Measurements from ENCODE around the gene COX4I2. TPM values are rescaled to one million over a fixed set of nuclear protein-coding genes. Genes with fewer than 3 reads are reported as not detected.

Gene COX4I2
- total and polyA plus RNA-seq, 2 experiments from 2014 or later, result not detected

GRCh38 chr20:31632548-31633338, 5.0 kb upstream of the COX4I2 start:
- H3K4me1 ChIP-seq (ENCODE audit: insufficient read depth), result no peaks in the 10 kb centered on the region
- 90 to 93% methylated on average over 29 to 40 of the region's 40 CpGs for WGBS, 2 experiments (ENCODE audit: low coverage in 1 of 2, low lambda C conversion rate in 2 of 2, missing lambda C conversion rate in 2 of 2)

GRCh38 chr20:31633339-31633914, 4.3 kb upstream of the COX4I2 start:
- 68 to 73% methylated on average over 14 of the region's 14 CpGs for WGBS, 2 experiments (ENCODE audit: low coverage in 1 of 2, low lambda C conversion rate in 2 of 2, missing lambda C conversion rate in 2 of 2)
- no peak for TF ChIP-seq EZH2 (IDR thresholded peaks at IDR 0.05; ENCODE audit: insufficient read depth, poor library complexity, severe bottlenecking)
- no peak for TF ChIP-seq EZH2phosphoT487 (IDR thresholded peaks at IDR 0.05; ENCODE audit: insufficient read depth, low read depth)
- H3K27ac ChIP-seq, result no peak overlapping the region
- in situ Hi-C loops (cut with MboI), result no loop called here
- H3K4me3 ChIP-seq, result no peak overlapping the region
- H3F3A ChIP-seq (ENCODE audit: insufficient read depth), result no peaks in the 10 kb centered on the region
- H3K27me3 ChIP-seq (replicated peaks; ENCODE audit: insufficient read depth), result no peaks in the 10 kb centered on the region
- H3K9me3 ChIP-seq (ENCODE audit: low read depth), result no peaks in the 10 kb centered on the region
- H3K79me2 ChIP-seq (ENCODE audit: insufficient read depth), result no peaks in the 10 kb centered on the region
- no peaks in the 10 kb centered on the region for H4K20me1 ChIP-seq (ENCODE audit: insufficient read depth)
- H2AFZ ChIP-seq, result no peak overlapping the region
- H3K9me2 ChIP-seq (ENCODE audit: insufficient read depth), result no peaks in the 10 kb centered on the region
- H3K4me2 ChIP-seq (ENCODE audit: unreplicated experiment), result no peak overlapping the region
- DNase-seq, result no peak
- H3K9ac ChIP-seq, result no peak overlapping the region
- H3K4me1 ChIP-seq (ENCODE audit: insufficient read depth), result no peaks in the 10 kb centered on the region
- H3K36me3 ChIP-seq (ENCODE audit: low read depth), result no peaks in the 10 kb centered on the region

More at GRCh38 chr20:31632548-31633338, 5.0 kb upstream of the COX4I2 start:
- no peaks in the 10 kb centered on the region for H4K20me1 ChIP-seq (ENCODE audit: insufficient read depth)
- H3K4me3 ChIP-seq, result no peak overlapping the region
- H2AFZ ChIP-seq, result no peak overlapping the region
- no peaks in the 10 kb centered on the region for H3K27me3 ChIP-seq (replicated peaks; ENCODE audit: insufficient read depth)
- in situ Hi-C loops (cut with MboI), result no loop called here
- H3K36me3 ChIP-seq (ENCODE audit: low read depth), result no peaks in the 10 kb centered on the region
- no peaks in the 10 kb centered on the region for H3K79me2 ChIP-seq (ENCODE audit: insufficient read depth)
- no peak for TF ChIP-seq EZH2 (IDR thresholded peaks at IDR 0.05; ENCODE audit: insufficient read depth, poor library complexity, severe bottlenecking)
- TF ChIP-seq EZH2phosphoT487 (IDR thresholded peaks at IDR 0.05; ENCODE audit: insufficient read depth, low read depth), result no peak
- H3F3A ChIP-seq (ENCODE audit: insufficient read depth), result no peaks in the 10 kb centered on the region
- no peaks in the 10 kb centered on the region for H3K9me3 ChIP-seq (ENCODE audit: low read depth)
- DNase-seq, result no peak
- H3K9ac ChIP-seq, result no peak overlapping the region
- no peak overlapping the region for H3K27ac ChIP-seq
- no peak overlapping the region for H3K4me2 ChIP-seq (ENCODE audit: unreplicated experiment)
- no peaks in the 10 kb centered on the region for H3K9me2 ChIP-seq (ENCODE audit: insufficient read depth)

GRCh38 chr20:31638317-31638716, 605 bp downstream of the COX4I2 start:
- H3K4me2 ChIP-seq (ENCODE audit: unreplicated experiment), result no peak overlapping the region
- no peak for DNase-seq
- TF ChIP-seq EZH2phosphoT487 (IDR thresholded peaks at IDR 0.05; ENCODE audit: insufficient read depth, low read depth) (no peak), EZH2 (IDR thresholded peaks at IDR 0.05; ENCODE audit: insufficient read depth, poor library complexity, severe bottlenecking) (no peak)
- no peaks in the 10 kb centered on the region for H3K27me3 ChIP-seq (replicated peaks; ENCODE audit: insufficient read depth)
- no peak overlapping the region for H2AFZ ChIP-seq
- no peaks in the 10 kb centered on the region for H3K79me2 ChIP-seq (ENCODE audit: insufficient read depth)
- no peaks in the 10 kb centered on the region for H3K9me2 ChIP-seq (ENCODE audit: insufficient read depth)
- H3K9me3 ChIP-seq (ENCODE audit: low read depth), result no peaks in the 10 kb centered on the region
- 98 to 100% methylated on average over 4 of the region's 4 CpGs for WGBS, 2 experiments (ENCODE audit: low coverage in 1 of 2, low lambda C conversion rate in 2 of 2, missing lambda C conversion rate in 2 of 2)
- H3K36me3 ChIP-seq (ENCODE audit: low read depth), result no peaks in the 10 kb centered on the region
- no peaks in the 10 kb centered on the region for H4K20me1 ChIP-seq (ENCODE audit: insufficient read depth)
- no peak overlapping the region for H3K27ac ChIP-seq
- no peak overlapping the region for H3K9ac ChIP-seq
- H3F3A ChIP-seq (ENCODE audit: insufficient read depth), result no peaks in the 10 kb centered on the region
- H3K4me1 ChIP-seq (ENCODE audit: insufficient read depth), result no peaks in the 10 kb centered on the region
- no peak overlapping the region for H3K4me3 ChIP-seq
- in situ Hi-C loops (cut with MboI), result no loop called here

GRCh38 chr20:31638816-31639215, 1.1 kb downstream of the COX4I2 start:
- no peak overlapping the region for H3K9ac ChIP-seq
- no peaks in the 10 kb centered on the region for H3K27me3 ChIP-seq (replicated peaks; ENCODE audit: insufficient read depth)
- DNase-seq, result no peak
- TF ChIP-seq EZH2phosphoT487 (IDR thresholded peaks at IDR 0.05; ENCODE audit: insufficient read depth, low read depth), result no peak
- no peak for TF ChIP-seq EZH2 (IDR thresholded peaks at IDR 0.05; ENCODE audit: insufficient read depth, poor library complexity, severe bottlenecking)
- in situ Hi-C loops (cut with MboI), result no loop called here
- no peaks in the 10 kb centered on the region for H3K9me2 ChIP-seq (ENCODE audit: insufficient read depth)
- H3K4me3 ChIP-seq, result no peak overlapping the region
- H2AFZ ChIP-seq, result no peak overlapping the region
- WGBS, 2 experiments (ENCODE audit: low coverage in 1 of 2, low lambda C conversion rate in 2 of 2, missing lambda C conversion rate in 2 of 2), result 56 to 64% methylated on average over 4 of the region's 4 CpGs
- no peak overlapping the region for H3K4me2 ChIP-seq (ENCODE audit: unreplicated experiment)
- no peak overlapping the region for H3K27ac ChIP-seq
- H3K36me3 ChIP-seq (ENCODE audit: low read depth), result no peaks in the 10 kb centered on the region
- no peaks in the 10 kb centered on the region for H3F3A ChIP-seq (ENCODE audit: insufficient read depth)
- no peaks in the 10 kb centered on the region for H3K4me1 ChIP-seq (ENCODE audit: insufficient read depth)
- H4K20me1 ChIP-seq (ENCODE audit: insufficient read depth), result no peaks in the 10 kb centered on the region
- H3K79me2 ChIP-seq (ENCODE audit: insufficient read depth), result no peaks in the 10 kb centered on the region
- H3K9me3 ChIP-seq (ENCODE audit: low read depth), result no peaks in the 10 kb centered on the region

Data from GM23248 (cell line).